Endometrial microvascular endothelial cells (primary cell): ENCODE measurements around the gene C10orf71. TPM values are rescaled to one million over a fixed set of nuclear protein-coding genes. Genes with fewer than 3 reads are reported as not detected.

Experiments used
- in situ Hi-C: cut with HindIII; loops from 2 replicates; pipeline ENCODE4 v1.10.0; 2017; ENCODE audit warnings: low sequenced_read_pairs, low pct_unique_long_range_greater_than_20kb; ENCODE audit errors: inconsistent ontology term
- total RNA-seq: library from RNA; depleted of rRNA; stranded (reverse); fragments of >200 nt; gene quantifications from one replicate; pipeline ENCODE4 v1.2.3, GENCODE V29; 2015; ENCODE audit errors: inconsistent ontology term

Gene C10orf71
- total RNA-seq, 1 donor from 2014 or later: not detected

DNA sequence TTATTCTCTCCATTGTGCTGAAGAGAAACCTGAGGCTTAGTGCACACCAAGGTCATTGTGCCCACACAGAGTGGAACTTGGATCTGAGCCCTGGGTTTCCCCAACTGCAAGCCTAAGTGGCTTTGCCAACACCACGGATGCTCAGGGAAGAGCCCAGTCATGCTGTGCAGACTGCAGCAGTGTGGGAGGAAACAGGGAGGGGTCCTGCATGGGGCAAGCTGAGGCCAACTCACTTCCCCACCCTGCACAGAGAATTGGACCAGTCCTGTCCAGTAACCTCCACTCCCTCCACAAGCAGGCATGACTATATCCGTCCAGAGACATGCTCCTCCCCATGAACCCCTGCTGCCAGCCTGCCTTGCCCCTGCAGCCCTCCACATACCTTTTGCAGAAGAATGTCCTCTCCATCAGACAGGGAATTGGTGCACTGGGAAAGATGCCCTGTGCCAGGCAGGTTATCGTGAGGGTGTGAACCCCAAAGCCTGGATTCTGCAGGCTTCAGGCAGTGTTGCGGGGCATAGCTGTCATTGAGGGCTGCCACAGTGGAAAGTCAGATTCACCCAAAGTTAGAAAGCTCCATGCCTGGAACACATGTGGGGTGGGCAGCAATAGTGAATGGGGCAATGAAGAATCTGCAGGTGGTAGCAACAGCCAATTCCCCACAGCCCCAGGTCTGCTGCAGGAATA, 52.0 kb downstream of the C10orf71 start:
- in situ Hi-C loops: no loop called here

DNA sequence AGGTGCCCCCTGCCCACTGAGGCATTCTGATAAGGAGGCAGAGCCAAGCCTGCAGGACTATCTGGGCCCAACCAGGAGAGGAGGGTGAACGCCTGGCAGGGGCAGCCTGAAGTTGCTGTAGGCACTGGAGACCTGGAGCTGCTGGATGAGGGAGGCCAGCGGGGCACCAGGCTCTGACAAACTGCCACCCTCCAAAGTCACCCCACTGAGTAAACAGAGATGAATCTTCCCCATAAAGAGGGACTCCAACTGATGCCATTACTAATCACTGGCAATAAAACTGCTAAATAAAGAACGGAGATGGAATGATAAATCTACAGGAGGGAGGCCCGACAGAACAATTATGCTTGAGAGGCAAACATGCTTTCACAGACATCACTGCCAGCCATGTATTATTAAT, 52.7 kb downstream of the C10orf71 start:
- in situ Hi-C loops: no loop called here

DNA sequence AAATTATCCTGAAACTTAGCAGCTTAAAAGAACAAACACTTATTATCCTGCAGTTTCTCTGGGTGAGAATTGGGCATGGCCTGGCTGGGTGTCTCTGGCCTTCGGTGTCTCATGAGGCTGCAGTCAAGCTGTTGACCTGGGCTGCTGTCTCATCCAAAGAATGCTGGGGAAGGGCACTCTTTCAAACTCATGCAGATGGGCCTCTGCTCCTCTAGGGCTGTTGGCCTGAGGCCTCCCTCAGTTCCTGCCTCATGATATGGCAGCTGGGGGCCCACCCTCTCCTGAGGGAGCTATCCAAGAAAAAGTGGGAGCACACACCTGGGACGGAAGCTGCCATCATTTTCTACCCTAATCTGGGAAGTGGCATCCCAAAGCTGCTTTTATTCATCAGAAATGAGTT, 53.4 kb downstream of the C10orf71 start:
- in situ Hi-C loops: no loop called here

GRCh38 chr10:49353026-49353894, 54.3 kb downstream of the C10orf71 start:
- in situ Hi-C loops: no loop called here

GRCh38 chr10:49353895-49354566, 55.1 kb downstream of the C10orf71 start:
- in situ Hi-C loops: no loop called here

DNA sequence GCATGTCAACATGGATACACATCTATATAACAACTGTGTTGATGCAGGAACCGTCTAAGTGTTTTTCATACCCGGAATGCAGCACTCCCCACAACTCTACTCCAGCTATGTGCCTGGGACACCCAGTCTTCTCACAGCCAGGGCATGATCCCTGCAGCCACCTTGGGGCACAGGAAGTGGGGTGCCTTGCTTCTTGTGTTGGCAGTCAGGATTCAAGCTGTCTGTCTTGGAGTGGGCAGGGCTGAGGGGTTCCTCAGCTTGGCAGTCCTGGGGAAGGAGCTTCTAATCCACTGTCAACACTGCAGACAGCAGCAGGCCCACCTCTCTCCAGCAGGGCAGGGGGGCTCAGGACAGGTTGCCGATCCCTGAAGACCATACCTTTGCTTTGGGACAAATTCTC, 55.6 kb downstream of the C10orf71 start:
- in situ Hi-C loops: no loop called here

DNA sequence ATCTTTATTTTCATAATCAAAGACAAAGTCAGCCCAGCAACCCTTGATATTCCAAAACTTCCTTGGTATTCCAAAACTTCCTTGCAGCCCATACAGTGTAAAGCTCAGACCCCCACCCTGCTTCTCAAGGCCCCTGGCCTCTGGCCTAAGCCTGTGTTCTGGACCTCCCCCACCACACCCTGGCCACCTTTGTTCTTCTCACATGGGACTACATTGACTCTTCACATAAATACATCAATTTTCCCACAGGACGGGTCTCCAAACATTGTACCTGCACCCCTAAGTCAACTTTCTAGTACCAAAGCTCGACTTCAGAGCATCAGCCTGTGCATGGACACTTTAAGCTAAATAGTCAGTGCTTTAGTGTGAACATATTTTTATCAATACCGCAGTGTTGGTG, 56.3 kb downstream of the C10orf71 start:
- in situ Hi-C loops: no loop called here

DNA sequence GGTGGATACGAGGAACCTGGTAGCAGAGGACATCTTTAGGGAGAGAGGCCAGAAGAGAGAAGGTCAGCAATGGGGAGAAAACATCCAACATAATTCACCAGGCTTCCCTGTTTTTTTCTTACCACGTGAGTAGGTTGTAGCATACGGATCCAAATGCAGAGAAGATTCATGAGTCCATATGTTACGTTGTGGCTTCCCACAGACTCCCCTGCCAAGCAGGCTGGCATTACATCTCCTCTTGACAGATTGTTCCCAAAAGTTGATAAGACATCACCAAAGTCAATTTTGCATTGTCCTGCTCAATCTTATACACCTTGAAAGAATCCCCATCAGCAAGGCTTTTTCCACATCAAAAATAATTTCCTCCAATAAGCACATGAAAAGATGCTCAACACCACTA, 57.2 kb downstream of the C10orf71 start:
- in situ Hi-C loops: no loop called here

DNA sequence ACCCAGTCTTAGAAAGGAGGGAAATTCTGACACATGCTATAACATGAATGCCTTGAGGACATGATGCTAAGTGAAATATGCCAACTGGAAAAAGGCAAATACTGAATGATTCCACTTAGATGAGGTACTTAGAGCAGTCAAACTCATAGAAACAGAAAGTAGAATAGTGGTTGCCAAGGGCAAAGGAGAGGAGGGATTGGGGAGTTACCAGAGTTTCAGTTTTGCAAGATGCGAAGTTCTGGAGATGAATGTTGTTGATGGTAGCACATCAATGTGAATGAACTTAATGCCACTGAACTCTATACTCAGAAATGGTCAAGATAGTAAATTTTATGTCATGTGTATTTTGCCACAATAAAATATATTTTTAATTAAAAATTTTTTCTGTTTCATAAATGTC, 58.0 kb downstream of the C10orf71 start:
- in situ Hi-C loops: no loop called here

GRCh38 chr10:49357910-49358309, 58.9 kb downstream of the C10orf71 start:
- in situ Hi-C loops: no loop called here

DNA sequence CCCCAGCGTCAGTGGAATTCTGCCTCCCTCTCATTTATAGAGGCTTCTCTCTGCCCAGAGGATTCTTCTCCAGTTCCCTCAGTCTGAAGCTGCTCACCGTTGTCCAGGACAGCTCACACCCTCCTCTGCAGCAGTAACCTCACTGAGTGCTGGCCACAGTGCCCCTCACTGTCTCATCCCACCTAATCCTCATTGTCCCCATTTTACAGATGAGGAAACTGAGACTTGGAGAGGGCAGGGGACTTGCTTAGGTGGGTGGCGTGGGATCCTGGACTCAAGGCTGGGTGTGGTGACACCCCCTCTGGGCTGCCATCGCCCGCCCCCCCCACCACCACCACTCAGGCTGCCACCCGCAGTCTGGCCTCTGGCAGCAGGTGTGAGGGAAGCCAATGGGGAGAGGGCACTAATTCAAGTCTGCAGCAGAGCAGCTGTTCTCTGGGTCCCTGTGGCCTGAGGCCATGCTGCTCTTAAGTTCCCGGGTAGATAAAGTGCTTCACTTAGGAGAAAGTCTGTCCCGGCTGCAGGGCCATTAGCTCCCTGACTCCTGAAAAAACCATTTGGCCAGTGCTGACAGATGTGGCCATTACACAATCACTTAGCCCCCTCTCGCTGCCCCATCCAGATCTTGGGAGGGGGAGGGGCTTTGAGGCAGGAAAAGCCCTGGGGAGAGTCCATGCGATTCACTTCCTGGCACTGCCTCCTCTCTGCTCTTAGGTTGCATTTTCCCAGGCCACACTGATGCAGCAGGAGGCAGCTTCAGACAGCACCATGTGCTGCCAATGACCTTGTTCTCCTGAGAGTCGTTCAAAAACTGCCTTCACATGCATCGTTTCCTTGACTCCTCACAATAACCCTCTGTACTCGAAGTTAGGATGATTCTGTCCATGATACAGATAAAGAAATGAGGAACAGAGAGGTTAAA, 60.6 kb downstream of the C10orf71 start:
- in situ Hi-C loops: no loop called here

DNA sequence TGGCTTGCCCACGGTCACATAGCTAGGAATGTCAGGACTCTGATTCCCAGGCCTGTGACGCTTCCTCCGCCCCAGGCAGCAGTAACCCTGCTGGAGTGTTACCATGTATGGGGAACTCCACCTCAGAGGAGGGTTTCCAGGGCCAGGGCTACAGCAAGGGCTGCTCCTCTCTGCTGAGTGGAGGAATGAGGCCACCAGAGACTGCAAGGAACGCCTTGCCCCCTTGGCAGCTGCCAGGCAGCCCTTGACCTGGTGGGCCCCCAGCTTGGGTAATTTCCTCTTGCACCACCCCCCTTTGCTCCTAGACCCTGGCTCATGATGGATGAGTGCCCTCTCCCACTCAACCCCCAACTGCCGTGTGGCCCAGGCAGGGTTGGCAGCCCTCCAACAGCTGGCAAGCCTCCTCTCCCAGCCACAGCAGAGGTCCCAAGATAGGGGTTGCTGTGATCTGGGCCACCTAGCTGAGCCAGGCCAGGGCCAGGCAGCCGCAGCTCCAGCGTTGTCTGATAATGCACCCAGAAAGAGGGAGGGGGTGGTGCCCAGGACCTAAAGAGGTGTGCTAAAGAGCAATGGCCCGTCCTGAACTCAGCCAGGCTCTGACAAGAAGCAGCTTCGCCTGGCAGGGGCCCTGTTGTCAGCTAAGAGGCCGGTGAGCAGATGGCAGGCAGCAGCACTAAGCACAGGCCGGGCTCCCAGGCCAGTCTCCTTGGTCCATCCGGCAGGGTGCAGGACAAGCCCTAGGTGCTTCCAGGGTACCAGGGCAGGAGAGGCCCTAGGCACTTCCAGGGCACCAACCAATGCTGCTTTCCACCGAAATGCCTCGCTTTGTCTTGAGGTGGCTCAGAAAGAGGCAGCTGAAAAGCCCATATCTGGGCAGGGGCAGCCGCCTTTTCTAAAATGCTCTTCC, 61.6 kb downstream of the C10orf71 start:
- in situ Hi-C loops: no loop called here

GRCh38 chr10:49361178-49361554, 62.2 kb downstream of the C10orf71 start:
- in situ Hi-C loops: no loop called here

GRCh38 chr10:49361735-49362568, 63.0 kb downstream of the C10orf71 start:
- in situ Hi-C loops: no loop called here

DNA sequence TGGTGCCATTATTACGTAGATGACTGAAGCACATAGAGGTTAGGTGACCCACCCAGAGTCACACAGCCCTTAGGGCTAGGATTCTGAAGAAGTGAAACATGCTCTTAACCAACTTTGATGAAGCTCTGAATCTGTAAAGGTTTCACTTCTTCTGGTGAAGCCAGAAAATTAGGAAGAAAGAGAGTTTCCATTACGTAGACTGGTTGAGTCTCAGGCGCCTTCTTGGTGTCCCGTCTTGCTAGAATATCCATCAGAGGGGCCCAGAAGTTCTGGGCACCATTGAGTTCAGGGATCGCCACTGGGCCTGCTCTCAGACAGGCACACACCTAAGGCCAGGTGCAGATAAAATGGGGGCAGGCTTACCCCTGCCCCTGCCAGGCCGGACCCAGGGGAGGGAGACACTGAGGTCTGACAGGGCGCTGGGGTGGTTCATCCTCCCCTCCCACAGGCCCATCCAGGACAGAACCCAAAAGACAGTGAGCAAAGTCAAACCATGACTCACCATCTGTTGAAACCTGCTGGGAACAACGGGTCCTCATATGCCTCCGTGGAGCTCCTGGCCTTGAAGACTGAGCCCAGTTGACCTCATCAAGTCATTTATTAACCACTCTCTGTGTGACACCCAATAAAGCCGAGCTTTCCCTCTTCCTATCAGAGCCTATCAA, 63.8 kb downstream of the C10orf71 start:
- in situ Hi-C loops: no loop called here

DNA sequence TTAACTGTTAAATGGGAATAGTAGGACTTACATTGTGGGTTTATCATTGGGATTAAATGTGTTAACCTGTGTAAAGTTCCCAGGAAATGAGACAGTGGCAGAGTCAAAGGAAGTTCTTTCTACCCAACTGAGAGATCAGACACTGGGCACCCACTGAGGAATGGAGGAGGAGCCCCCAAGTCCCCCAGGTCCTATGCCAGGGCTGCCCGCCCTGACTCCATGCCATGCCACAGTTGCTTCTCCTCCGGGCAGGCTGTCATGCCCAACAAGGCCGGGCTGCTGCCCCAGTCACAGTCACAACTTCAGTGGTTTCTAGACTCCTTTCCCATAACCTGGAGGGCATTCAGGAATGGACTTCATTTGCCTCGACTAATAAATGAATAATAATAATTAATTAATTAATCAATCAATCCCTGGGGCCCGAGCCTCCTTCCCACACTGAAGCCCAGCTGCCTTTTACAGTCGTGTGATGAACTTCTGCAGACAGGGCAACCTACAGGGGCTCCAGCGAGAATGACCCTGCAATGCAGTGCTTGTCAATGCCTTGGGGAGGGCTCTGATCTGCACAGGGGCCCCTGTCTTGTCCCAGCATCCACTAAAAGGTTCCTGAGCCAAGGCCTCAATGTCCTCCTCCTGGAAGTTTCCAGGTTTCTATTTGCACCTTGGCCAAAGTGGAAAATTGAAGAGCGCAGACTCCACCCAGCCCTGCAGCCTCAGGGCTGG, 64.5 kb downstream of the C10orf71 start:
- in situ Hi-C loops: no loop called here
